Lower leg skin (tissue), 3 donors: ENCODE data around the gene CFAP43.

ENCODE experiments used
- CTCF ChIP-seq, 3 donors: fragments of 450-650 bp; IDR thresholded peaks; one replicate each; pipeline ENCODE4 v1.5.1; 2016; ENCODE audit warnings: antibody characterized with exemption in 3 of 3, mild to moderate bottlenecking in 3 of 3, moderate library complexity in 2 of 3
- POLR2A ChIP-seq, 2 donors: fragments of 450-650 bp; IDR thresholded peaks; one replicate each; pipeline ENCODE4 v1.6.1; 2016 to 2017; ENCODE audit warnings: antibody characterized with exemption in 2 of 2, mild to moderate bottlenecking in 1 of 2, moderate library complexity in 1 of 2

DNA sequence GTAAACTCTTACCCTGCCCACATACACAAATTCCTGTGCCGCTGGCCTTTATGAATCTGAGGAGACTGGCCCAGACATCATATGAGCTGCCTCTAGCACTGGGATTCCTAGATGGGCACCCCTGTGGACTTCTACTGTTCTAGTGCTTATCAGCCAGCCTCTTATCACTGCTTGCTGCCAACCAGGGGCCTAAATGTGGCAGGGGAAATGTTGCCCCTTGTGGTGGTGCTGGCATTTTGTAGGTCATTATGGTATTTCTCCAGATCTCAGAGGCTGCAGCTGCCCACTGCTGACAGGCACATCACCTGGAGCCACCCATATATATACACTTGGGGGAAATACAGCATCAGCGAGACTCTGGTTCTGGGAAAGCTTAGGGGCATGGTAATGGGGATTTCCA lies 104.8 kb downstream of the CFAP43 start:
- TF ChIP-seq CTCF (IDR thresholded peaks at IDR 0.05), result no peak
- no peak for TF ChIP-seq POLR2A (IDR thresholded peaks at IDR 0.05)
